K562 (cell line): Measurements from ENCODE around the gene POP5. TPM values are rescaled to one million over a fixed set of nuclear protein-coding genes. Genes with fewer than 3 reads are reported as not detected.

Source experiments
- CCAR2 ChIP-seq: fragments of 200-400 bp; formaldehyde crosslinking; IDR thresholded peaks from 2 replicates; pipeline ENCODE4 v1.6.1; 2017; ENCODE audit warnings: mild to moderate bottlenecking, low read depth, low read length
- ETV1 ChIP-seq: fragments of 450-650 bp; conservative IDR thresholded peaks from 2 replicates; pipeline ENCODE4 v1.6.1; 2016; ENCODE audit warnings: missing genetic modification characterization, control low read depth, low read depth, missing compliant biosample characterization
- FOSL1 ChIP-seq: fragments of 200-800 bp; sonication (Bioruptor generic); conservative IDR thresholded peaks from 2 replicates; pipeline ENCODE4 v1.6.1; 2016; ENCODE audit warnings: missing genetic modification characterization, missing compliant biosample characterization
- KLF6 ChIP-seq: fragments of 250-450 bp; sonication (Bioruptor Pico); IDR thresholded peaks from 2 replicates; pipeline ENCODE4 v1.4.0; 2020; ENCODE audit warnings: mild to moderate bottlenecking, moderate library complexity, borderline replicate concordance
- MAFG ChIP-seq: fragments of 450-650 bp; conservative IDR thresholded peaks from 2 replicates; pipeline ENCODE4 v1.6.1; 2016; ENCODE audit warnings: missing genetic modification characterization, missing compliant biosample characterization
- MCM5 ChIP-seq: fragments of 450-650 bp; IDR thresholded peaks from 2 replicates; pipeline ENCODE4 v1.6.1; 2016; ENCODE audit warnings: low read depth
- NR4A1 ChIP-seq, 2 experiments: fragments of 250-450 bp in 1 of 2; fragments of 450-650 bp in 1 of 2; sonication (Bioruptor Pico) in 1 of 2; IDR thresholded peaks; 2 replicates each; pipeline versions ENCODE4 v1.4.0 to v1.6.1; 2016 to 2020; ENCODE audit warnings: mild to moderate bottlenecking in 2 of 2, missing compliant biosample characterization in 1 of 2, missing genetic modification characterization in 1 of 2, moderate library complexity in 1 of 2
- NRF1 ChIP-seq, 2 experiments: fragments of 450-650 bp; IDR thresholded peaks in 1 of 2; conservative IDR thresholded peaks in 1 of 2; 2 replicates each; pipeline ENCODE4 v1.6.1; 2014; ENCODE audit warnings: mild to moderate bottlenecking in 2 of 2
- PKNOX1 ChIP-seq: fragments of 450-650 bp; IDR thresholded peaks from 2 replicates; pipeline ENCODE4 v1.6.1; 2016
- RBBP5 ChIP-seq: fragments of 200-600 bp; sonication (generic); IDR thresholded peaks from 2 replicates; pipeline ENCODE4 v1.6.1; 2012; ENCODE audit warnings: borderline replicate concordance, mild to moderate bottlenecking, low read length, control low read depth, inconsistent platforms; ENCODE audit not compliant: insufficient read depth, poor library complexity, severe bottlenecking
- RREB1 ChIP-seq: fragments of 250-450 bp; sonication (Bioruptor Pico); IDR thresholded peaks from 2 replicates; pipeline ENCODE4 v1.4.0; 2020
- SMAD1 ChIP-seq: fragments of 150-350 bp; IDR thresholded peaks from 2 replicates; pipeline ENCODE4 v1.6.1; 2014; ENCODE audit warnings: low read length, low read depth; ENCODE audit not compliant: partially characterized antibody
- TAF15 ChIP-seq: fragments of 200-400 bp; formaldehyde crosslinking; IDR thresholded peaks from 2 replicates; pipeline ENCODE4 v1.6.1; 2017; ENCODE audit warnings: mild to moderate bottlenecking, low read depth, low read length, moderate library complexity
- ZMIZ1 ChIP-seq, 2 experiments: fragments of 150-350 bp in 1 of 2; IDR thresholded peaks; 2 replicates each; pipeline ENCODE4 v1.6.1; 2012 to 2016; ENCODE audit warnings: low read depth in 2 of 2, low read length in 2 of 2, mild to moderate bottlenecking in 1 of 2, moderate library complexity in 1 of 2
- ZNF133 ChIP-seq: fragments of 250-450 bp; sonication (Bioruptor Pico); IDR thresholded peaks from 2 replicates; pipeline ENCODE4 v1.4.0; 2020; ENCODE audit warnings: mild to moderate bottlenecking
- ZNF274 ChIP-seq: IDR thresholded peaks from 2 replicates; pipeline ENCODE4 v1.6.1; 2011; ENCODE audit warnings: low read depth, mild to moderate bottlenecking, low read length, moderate library complexity, borderline replicate concordance
- ZNF347 ChIP-seq: fragments of 450-650 bp; formaldehyde crosslinking; IDR thresholded peaks from 2 replicates; pipeline ENCODE4 v1.4.0; 2020; ENCODE audit warnings: low read depth, mild to moderate bottlenecking, moderate library complexity
- ZNF436 ChIP-seq: fragments of 250-450, 450-650 bp; sonication (Bioruptor Pico); formaldehyde crosslinking; IDR thresholded peaks from 2 replicates; pipeline ENCODE4 v1.7.0; 2020; ENCODE audit warnings: mild to moderate bottlenecking
- polyA plus RNA-seq, 8 experiments: library from polyadenylated mRNA; depleted of rRNA in 4 of 8; stranded (reverse) in 5 of 8; unstranded in 3 of 8; fragments of >200 nt; fragmentation: Nextera tagmentation in 2 of 8; fragmentation: Illumina TruSeq in 1 of 8; extraction: Ambion mirVana in 2 of 8; extraction: Trizol in 1 of 8; gene quantifications; 2 replicates each; pipeline versions ENCODE4 v1.2.1 to v1.2.3, GENCODE V29; 2011 to 2014; ENCODE audit warnings: inconsistent platforms in 1 of 8, missing spikeins in 1 of 8
- total RNA-seq, 7 experiments: library from RNA; depleted of rRNA in 6 of 7; stranded (reverse); fragments of >200 nt in 6 of 7; fragmentation: Illumina TruSeq in 2 of 7; extraction: Trizol in 2 of 7; gene quantifications; 2 replicates each; pipeline versions ENCODE4 v1.2.1 to v1.2.3, GENCODE V29; 2011 to 2021; ENCODE audit warnings: low replicate concordance in 1 of 7

The POP5 gene
- total and polyA plus RNA-seq, 9 of the 15 experiments (the other 6 are each of a cell fraction or from before 2014, with no cell fraction given), result 57.5 to 253 (median 73.8) TPM

DNA sequence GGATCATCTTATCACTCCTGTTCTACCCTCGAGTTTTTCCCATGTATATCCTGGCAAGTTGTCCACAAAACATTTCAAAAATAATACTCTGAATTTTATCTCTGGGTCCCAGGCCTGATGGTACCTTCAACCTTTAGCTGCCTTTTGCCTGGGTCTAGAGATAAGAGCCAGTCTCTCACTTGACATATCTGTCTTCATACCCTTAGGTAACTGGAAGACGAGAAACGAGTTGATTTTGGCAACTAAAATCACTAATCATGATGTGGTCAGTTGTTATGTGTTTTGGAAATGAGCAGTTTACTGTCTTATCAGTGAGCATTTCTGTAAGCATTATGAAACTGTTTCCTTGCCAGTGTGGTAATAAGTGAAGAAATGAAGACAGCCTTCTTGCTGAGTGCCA lies 40.8 kb downstream of the POP5 start (continued):
- TF ChIP-seq NR4A1 (CRISPR knock-in tag; IDR thresholded peaks at IDR 0.05), result no peak
- peak; percentile 74; the same call in 1 of the 2 replicates for TF ChIP-seq NR4A1 (tag; IDR thresholded peaks at IDR 0.05)
- TF ChIP-seq CCAR2, result no peak
- peak; percentile 66 for TF ChIP-seq MAFG
- 0 out of 2 replicates have a peak, but pooled peaks have one; percentile 23 for TF ChIP-seq ETV1 (tag)
- TF ChIP-seq FOSL1, result peak; percentile 82
- no peak for TF ChIP-seq KLF6
- TF ChIP-seq ZNF436, result no peak
- 0 out of 4 replicates have a peak, but pooled peaks of 1 of the 2 experiments have one; percentile 22 for TF ChIP-seq NRF1 (conservative IDR thresholded peaks at IDR 0.05 in 1 of 2, IDR thresholded peaks at IDR 0.05 in 1 of 2)
- no peak for TF ChIP-seq RBBP5
- no peak for TF ChIP-seq MCM5
- TF ChIP-seq ZMIZ1 (IDR thresholded peaks at IDR 0.05; ENCODE audit: low read depth in 2 of 2, low read length in 2 of 2), result peak in 1 of 2 experiments; percentile 93; a peak in 2 of 4 replicates
- TF ChIP-seq ZNF347 (CRISPR knock-in tag), result no peak
- TF ChIP-seq PKNOX1, result peak; percentile 84
- TF ChIP-seq ZNF274, result no peak; the same call in 1 of the 2 replicates
- TF ChIP-seq RREB1, result no peak
- TF ChIP-seq SMAD1, result no peak
- no peak for TF ChIP-seq ZNF133
- no peak for TF ChIP-seq TAF15
